ENCODE data around the gene FLG2. TPM values are rescaled to one million over a fixed set of nuclear protein-coding genes. Genes with fewer than 3 reads are reported as not detected.
"Not testable (repeated sequence)": the region's sequence is repeated elsewhere in the genome, so short reads cannot be mapped to it uniquely, and the experiment has no call there.

The FLG2 gene
- total and polyA plus RNA-seq, 2 of the 8 experiments (the other 6 are each of a cell fraction or from before 2014, with no cell fraction given), result not detected

DNA sequence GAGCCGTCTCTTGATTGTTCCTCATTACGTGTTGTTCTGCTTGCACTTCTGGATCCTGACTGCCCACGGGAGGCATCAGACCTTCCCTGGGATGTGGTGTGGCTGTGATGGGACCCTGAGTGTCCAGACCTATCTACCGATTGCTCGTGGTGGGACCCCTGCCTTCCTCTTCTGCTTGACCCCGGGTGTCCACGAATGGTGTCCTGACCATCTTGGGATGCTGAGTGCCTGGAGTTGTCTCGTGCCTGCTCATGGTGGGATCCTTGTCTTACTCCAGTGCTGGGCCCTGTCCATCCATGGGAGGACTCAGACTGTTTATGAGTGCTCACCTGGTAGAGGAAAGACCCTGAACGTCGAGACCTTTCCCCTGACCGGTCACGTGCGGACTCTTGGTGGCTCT is 47.6 kb downstream of the FLG2 start:
- H3K23ac ChIP-seq (ENCODE audit: insufficient read length); H3K18ac ChIP-seq (ENCODE audit: extremely low read depth, low read length); H4K8ac ChIP-seq (ENCODE audit: extremely low read depth, insufficient read depth, low read length); H3K79me2 ChIP-seq (ENCODE audit: control insufficient read depth in 1 of 2, insufficient read depth in 2 of 2, low read length in 2 of 2); FAIRE-seq; H3K23me2 ChIP-seq (ENCODE audit: low read depth, low read length); H2BK120ac ChIP-seq (replicated peaks; ENCODE audit: low read depth, low read length); H4K5ac ChIP-seq (ENCODE audit: insufficient read length, low read depth, low read length); H3K79me1 ChIP-seq (ENCODE audit: low read depth, low read length); H2AK5ac ChIP-seq (ENCODE audit: low read depth, low read length); H3K4me1 ChIP-seq (replicated peaks in 1 of 4; ENCODE audit: control insufficient read depth in 3 of 4, insufficient read depth in 4 of 4, low read length in 3 of 4); H3K56ac ChIP-seq (replicated peaks; ENCODE audit: insufficient read length, low read depth, low read length); H2BK12ac ChIP-seq (ENCODE audit: low read depth, low read length); H3K27ac ChIP-seq (ENCODE audit: low read depth, low read length); H3K4me3 ChIP-seq (ENCODE audit: extremely low read depth in 1 of 4, insufficient read depth in 2 of 4, low read depth in 3 of 4, low read length in 4 of 4); H2BK20ac ChIP-seq (ENCODE audit: low read length); H2BK5ac ChIP-seq (ENCODE audit: low read depth, low read length); H4K20me1 ChIP-seq (replicated peaks in 1 of 2; ENCODE audit: control insufficient read depth in 1 of 2, insufficient read depth in 2 of 2, low read length in 2 of 2); H3K14ac ChIP-seq (ENCODE audit: insufficient read length); DNase-seq (ENCODE audit: low read depth in 1 of 2, low spot score in 2 of 2); H2AFZ ChIP-seq (ENCODE audit: low read length); CTCF ChIA-PET (ENCODE audit: partially characterized antibody); H3K4ac ChIP-seq (replicated peaks; ENCODE audit: insufficient read length, low read depth, low read length); H3K36me3 ChIP-seq (ENCODE audit: control insufficient read depth in 2 of 4, insufficient read depth in 4 of 4, low read length in 3 of 4); H3K27me3 ChIP-seq (replicated peaks in 1 of 4; ENCODE audit: control insufficient read depth in 3 of 4, extremely low read depth in 1 of 4, insufficient read depth in 3 of 4, low read length in 3 of 4); H2BK15ac ChIP-seq (ENCODE audit: low read length); POLR2A ChIA-PET (ENCODE audit: partially characterized antibody); H4K91ac ChIP-seq (replicated peaks; ENCODE audit: insufficient read length, low read length); H3K9ac ChIP-seq (replicated peaks in 1 of 4; ENCODE audit: extremely low read depth in 1 of 4, low read depth in 3 of 4, low read length in 3 of 4); H3K4me2 ChIP-seq (ENCODE audit: insufficient read depth in 1 of 2, low read depth in 2 of 2, low read length in 2 of 2): not testable (repeated sequence)
- 82% methylated on average over 13 of the region's 13 CpGs; no CpG with 5 or more reads in 1 of the 2 experiments for WGBS, 2 experiments (ENCODE audit: extremely low coverage in 1 of 2, insufficient coverage in 1 of 2, insufficient read length in 1 of 2, insufficient replicate concordance in 2 of 2, low coverage in 1 of 2, low lambda C conversion rate in 2 of 2, missing lambda C conversion rate in 1 of 2)
- peaks cover 72 to 81% of the 10 kb centered on the region in 2 experiments for H3K9me3 ChIP-seq (ENCODE audit: insufficient read depth in 2 of 2, low read depth in 1 of 2, low read length in 1 of 2)
